Astrocyte of the spinal cord (primary cell): ENCODE measurements around the gene TTC7B.

Experiments used
- DNase-seq: peaks from one replicate; pipeline ENCODE4 v3.0.0; 2011; ENCODE audit warnings: low read depth, low spot score
- H3K4me3 ChIP-seq: 2 replicates; pipeline ENCODE4 v1.5.1; 2011; ENCODE audit warnings: low read depth, mild to moderate bottlenecking, low read length, moderate library complexity
- in situ Hi-C: cut with HindIII; loops from 2 replicates; pipeline ENCODE4 v1.10.0; 2017; ENCODE audit warnings: low sequenced_read_pairs
- TF ChIP-seq, protein P1 (sequence below): IDR thresholded peaks from 2 replicates; pipeline ENCODE4 v1.5.1; 2012; ENCODE audit warnings: low read depth, mild to moderate bottlenecking, low read length, inconsistent platforms

The TTC7B gene

DNA sequence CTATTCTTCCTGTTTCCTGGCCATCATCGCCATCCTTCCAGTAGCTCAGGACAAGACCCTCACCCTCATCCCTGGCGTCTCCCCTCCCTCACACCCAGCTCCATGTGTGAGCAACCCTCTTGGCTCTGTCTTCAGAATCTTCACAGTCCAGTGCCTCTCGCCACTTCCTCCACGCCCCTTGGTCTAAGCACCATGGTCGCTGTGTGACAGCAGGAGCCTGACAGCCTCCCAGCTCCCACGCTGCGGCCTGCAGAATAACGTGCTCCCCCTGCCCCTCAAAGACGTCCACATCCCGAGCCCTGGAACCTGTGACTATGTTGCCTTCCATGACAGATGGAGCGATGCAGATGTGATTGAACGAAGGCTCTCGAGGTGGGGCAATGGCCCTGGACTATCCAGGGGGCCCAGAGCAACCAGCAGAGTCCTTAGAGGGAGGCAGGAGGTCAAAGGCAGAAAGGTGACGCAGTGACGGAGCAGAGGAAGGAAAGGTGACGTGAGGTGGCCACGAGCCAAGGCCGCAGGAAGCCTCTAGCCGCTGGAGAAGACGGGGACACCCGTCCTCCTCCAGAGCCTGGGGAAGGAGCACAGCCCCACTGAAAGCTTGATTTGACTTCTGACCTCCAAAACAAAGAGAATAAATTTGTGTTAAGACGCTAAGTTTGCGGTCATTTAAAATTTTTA is 279.6 kb downstream of the TTC7B start:
- TF ChIP-seq, protein P1, sequence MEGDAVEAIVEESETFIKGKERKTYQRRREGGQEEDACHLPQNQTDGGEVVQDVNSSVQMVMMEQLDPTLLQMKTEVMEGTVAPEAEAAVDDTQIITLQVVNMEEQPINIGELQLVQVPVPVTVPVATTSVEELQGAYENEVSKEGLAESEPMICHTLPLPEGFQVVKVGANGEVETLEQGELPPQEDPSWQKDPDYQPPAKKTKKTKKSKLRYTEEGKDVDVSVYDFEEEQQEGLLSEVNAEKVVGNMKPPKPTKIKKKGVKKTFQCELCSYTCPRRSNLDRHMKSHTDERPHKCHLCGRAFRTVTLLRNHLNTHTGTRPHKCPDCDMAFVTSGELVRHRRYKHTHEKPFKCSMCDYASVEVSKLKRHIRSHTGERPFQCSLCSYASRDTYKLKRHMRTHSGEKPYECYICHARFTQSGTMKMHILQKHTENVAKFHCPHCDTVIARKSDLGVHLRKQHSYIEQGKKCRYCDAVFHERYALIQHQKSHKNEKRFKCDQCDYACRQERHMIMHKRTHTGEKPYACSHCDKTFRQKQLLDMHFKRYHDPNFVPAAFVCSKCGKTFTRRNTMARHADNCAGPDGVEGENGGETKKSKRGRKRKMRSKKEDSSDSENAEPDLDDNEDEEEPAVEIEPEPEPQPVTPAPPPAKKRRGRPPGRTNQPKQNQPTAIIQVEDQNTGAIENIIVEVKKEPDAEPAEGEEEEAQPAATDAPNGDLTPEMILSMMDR = no peak
- no peak for DNase-seq
- H3K4me3 ChIP-seq = no peak overlapping the region
- in situ Hi-C loops = no loop called here

DNA sequence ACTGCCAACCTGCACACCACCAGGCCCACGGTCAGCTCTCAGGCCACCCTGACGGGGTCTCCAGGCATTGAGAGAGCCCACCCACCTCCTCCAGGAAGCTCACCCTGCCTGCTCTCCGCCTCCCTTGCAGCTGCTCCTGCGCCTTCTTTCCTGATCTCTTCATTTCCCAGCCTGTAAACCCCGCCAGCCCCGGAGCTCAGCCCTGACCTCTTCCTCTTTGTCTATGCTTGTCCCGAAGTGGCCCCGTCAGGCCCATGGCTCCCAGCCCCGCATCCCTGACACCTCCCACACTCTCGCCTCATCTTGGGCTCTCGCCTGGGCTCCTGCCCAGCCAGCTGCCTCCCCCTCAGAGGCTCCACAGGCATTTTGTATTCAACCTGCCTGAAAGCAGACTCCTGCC is 280.1 kb downstream of the TTC7B start:
- no peak overlapping the region for H3K4me3 ChIP-seq
- in situ Hi-C loops = no loop called here
- TF ChIP-seq, protein P1 = no peak
- no peak for DNase-seq

DNA sequence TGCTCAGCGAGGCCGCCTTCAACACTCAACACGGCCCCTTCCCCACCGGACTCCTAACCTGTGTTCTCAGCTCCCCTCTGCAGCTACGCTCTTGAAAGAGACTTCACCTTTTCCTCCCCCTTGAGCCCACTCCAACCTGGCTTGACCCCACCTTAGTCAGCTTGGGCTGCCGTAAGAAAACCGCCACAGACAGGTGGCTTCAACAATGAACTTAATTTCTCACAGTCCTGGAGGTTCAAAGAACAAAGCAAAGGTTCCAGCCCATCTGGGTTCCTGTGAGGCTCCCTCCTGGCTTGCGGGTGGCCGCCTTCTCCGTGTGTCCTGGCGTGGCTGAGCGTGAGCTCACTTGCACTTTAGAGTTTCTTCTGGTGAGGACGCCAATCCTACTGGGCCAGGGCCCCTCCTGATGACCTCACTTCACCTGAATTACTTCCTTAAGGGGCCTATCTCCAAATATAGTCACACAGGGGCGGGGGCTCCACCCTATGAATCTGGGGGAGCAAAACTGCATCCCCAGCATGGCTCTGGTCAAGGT is 280.6 kb downstream of the TTC7B start:
- H3K4me3 ChIP-seq = no peak overlapping the region
- no peak for DNase-seq
- in situ Hi-C loops = no loop called here
- TF ChIP-seq, protein P1 = no peak

DNA sequence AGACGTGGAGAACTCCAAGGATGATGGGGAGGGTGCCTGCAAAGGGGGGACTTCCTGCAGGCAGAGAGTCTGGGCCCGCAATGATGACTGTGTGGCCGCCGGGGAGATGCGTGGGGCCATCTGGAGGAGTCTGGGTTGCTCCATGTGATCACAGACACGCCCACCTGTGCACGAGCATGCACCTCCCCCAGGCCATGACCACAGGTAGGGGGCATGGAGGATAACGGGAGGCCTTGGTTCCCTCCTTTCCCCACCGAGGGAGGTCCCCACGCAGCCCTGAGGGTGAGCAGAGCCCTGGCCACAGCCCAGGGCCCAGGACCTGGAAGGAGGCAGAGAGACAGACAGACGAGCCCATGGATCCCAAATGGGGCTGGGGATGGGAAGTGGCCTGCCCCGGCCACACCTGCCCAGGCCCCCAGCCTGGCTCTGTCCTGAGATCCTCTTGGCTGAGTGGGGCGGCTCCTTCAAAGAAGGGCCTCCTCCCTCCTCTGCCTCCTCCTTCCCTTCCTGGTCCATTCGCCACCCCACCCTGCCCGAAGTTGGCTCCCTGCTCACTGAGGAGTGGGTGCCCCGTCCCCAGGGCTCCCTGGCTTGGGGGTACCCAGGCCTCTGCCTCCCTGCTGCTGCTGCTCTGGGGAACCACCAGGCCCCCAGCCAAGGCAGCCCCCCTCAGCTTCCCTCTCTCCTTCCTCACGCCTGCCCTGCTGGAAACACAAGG is 281.2 kb downstream of the TTC7B start:
- H3K4me3 ChIP-seq = no peak overlapping the region
- DNase-seq = no peak
- in situ Hi-C loops = no loop called here
- TF ChIP-seq, protein P1 = no peak

DNA sequence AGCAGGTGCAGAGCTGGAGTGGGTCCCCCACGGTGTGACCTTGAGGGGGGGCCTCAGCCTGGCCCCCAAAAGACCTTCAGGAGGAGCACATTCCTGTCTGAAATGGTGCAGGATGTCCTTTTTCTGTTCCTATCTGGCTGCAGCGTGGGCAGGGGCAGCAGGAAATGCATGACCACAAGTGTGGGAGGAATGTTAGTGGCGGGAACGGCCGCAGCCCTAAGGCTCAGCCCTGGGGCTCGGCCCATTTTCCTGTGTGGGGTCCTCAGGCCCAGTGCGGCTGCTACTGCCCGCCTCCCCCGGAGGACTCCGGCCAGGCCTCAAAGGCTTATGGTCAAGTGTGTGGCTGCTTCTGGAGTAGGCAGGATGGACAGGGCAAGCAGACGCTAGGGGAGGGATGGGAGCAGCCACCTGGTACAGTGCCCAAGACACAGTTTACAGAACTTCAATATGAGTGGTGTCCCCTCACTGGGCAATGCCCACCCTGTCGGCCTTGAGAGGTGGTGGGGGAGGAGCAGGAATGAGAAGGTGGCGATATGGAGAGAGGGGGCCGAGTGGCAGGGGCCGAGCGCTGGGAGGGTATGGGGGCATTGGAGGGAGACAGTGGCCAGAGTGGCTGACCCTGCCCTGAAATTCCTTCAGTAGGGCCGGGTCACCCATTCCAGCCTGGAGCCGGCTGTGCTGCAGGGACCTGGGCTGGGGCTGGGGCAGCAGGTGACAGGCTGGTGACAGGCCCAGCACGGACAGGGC is 282.0 kb downstream of the TTC7B start:
- TF ChIP-seq, protein P1 = no peak
- peak; percentile 28 for DNase-seq
- H3K4me3 ChIP-seq = no peak overlapping the region
- in situ Hi-C loops = no loop called here

DNA sequence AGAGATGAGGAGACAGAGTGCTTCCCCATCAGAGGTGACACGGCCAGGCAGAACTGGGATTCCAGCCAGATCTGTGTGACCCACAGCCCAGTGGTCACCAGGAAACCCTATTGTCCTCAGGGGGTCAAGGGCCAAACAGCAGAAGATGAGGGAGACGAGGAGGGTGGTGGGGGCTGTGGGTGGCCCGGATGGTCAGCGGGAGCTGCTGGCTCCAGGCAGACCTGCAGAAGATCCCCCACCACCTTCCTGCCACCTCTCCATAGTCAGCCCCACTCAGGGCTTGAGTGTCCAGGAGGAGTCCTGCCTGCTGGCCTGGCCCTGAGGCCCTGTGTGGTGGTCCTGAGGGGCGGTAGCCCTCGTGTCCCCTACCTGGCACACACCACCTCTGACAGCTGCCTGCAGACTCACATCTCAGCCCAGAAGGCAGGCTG is 282.6 kb downstream of the TTC7B start:
- no peak for DNase-seq
- H3K4me3 ChIP-seq = no peak overlapping the region
- TF ChIP-seq, protein P1 = no peak
- in situ Hi-C loops = no loop called here
